OCI-LY7 (cell line): Measurements from ENCODE around the gene NEDD8.

ENCODE experiments used
- CTCF ChIP-seq: fragments of 200-600 bp; sonication (generic); conservative IDR thresholded peaks from 2 replicates; pipeline ENCODE4 v1.5.1; 2014; ENCODE audit warnings: mild to moderate bottlenecking, antibody characterized with exemption, low read length, moderate library complexity, mixed read lengths
- EZH2phosphoT487 ChIP-seq: fragments of 200-600 bp; sonication (generic); IDR thresholded peaks from 2 replicates; pipeline ENCODE4 v1.6.1; 2018; ENCODE audit warnings: low read depth, borderline replicate concordance, mild to moderate bottlenecking, mixed run types, antibody characterized with exemption, low read length, moderate library complexity, mixed read lengths

GRCh38 chr14:24195186-24196070 is 36.7 kb downstream of the NEDD8 start, which contains the start of gene TM9SF1:
- TF ChIP-seq CTCF, result no peak
- no peak for TF ChIP-seq EZH2phosphoT487
